Endometrium (tissue), 2 donors: ENCODE data around the gene SPINT1.
A peak's percentile ranks its signal among the peaks of the same experiment; 100 is the strongest.

Experiments
- FAIRE-seq: peaks from 2 replicates; lab custom pipeline; 2012; peaks lifted over from hg19 to GRCh38; lab: Jason Lieb, UNC
- donor health status: control.
- donor health status: control.

Gene SPINT1

DNA sequence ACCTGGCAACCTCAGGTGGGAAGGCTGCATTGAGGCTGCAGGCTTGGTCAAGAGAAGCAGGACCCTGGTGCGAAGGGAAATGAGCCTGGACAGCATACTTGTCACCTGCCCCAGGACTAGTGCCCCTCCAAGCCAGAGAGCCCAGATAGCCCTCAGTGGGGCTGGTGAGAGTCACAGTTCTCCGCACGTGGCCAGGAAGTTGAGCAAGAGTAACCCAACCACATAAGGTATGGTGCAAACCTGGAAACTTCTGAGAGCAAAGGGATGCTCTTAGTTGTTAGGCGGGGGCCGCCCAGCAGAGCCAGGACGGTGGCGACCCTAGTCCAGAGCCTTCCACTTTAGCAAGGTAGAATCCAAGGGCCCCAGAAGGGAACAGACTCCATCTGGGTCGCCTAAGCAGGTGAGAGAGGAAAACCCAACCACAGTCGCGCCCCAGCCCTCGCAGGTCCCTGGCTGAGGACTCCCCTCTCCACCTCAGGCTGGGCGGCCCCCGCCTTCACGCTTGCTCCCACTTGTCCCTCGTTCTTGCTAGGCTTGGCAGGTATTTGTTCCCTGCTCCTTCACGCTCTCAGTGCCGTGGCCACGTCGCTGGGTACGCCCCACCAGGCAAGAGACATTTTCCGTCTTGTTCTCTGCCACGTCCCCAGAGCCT lies 49.3 kb downstream of the SPINT1 start:
- FAIRE-seq = no peak

DNA sequence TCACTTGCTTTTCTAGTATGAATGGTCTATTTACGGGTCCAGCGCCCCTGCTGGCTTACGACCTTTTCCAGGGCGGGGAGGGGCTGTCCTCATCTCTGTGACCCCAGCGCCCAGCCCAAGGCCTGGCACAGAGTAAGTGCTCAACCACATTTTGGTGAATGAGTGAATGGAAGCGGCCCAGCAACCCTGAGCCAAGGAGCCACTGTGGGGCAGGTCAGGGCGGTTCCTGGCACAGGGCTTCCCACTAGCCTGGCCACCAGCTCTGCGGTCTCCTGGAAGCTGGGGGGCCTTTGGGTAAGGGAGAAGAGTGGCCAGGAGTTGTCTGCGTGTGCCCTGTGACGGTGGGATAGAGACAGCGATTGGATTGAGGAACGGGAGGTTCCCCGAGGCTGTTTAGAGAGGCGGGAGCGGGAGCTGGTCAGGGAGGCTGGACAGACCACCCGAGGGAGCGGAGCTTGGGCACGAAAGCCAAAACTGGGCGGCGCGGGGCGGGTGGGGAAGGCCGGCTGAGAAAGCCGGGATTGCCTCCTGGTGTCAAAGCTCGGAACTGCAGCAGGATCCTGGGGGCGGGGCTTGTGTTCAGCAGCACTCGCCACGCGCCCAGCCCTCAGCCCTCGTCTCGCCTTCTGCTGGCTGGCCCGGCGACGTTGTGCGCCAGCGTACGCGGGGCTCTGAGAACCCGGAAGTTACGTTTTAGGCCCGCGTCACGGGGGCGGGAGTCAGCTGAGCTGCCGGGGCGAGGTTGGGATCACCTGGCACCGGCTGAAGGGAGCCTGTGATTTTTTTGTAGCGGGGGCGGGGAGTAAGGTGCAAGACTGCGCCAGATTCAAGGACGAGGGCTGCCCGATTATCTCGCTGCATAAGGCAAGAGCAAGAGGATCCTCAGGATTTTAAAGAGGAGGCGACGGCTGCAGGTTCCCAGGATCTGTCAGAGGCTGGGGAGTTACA lies 50.2 kb downstream of the SPINT1 start, which contains the start of gene VPS18:
Gene VPS18, plus strand, starts transcription at position 718 of the 948 bp plus-strand sequence. CDS start 319 bp downstream, outside the sequence.
- peak; percentile 89 for FAIRE-seq

DNA sequence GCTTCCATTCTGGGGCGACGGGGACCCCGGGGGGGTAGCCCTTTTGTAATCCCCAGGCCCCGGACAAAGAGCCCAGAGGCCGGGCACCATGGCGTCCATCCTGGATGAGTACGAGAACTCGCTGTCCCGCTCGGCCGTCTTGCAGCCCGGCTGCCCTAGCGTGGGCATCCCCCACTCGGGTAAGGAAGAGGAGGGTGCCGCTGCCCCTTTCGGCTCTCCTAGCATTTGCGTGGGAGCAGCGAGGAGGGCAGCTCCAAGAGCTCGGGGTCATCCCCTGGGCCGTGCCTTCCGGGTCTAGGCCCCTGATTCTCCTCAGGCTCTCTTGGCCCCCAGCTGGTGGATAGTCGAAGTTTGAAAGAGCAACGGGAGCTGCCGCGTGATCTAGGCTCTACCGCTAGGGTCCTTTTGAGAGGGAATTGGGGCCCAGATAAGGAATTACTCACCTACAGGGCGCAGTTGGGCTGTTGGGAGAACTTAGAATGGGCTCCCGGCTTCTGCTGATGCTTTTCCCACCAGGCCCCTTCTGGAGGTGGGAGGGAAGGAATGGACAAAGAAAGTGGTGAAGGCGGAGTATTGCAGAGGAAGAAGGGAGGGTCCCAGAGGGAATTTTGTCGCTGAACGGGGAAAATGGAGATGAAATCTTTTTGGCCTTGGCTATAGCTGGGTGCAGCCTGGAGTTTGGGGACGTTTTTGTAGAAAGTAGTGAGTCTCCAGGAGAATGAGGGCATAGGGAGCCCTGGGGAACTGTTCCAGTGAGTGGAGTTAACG lies 51.0 kb downstream of the SPINT1 start:
- FAIRE-seq = no peak

DNA sequence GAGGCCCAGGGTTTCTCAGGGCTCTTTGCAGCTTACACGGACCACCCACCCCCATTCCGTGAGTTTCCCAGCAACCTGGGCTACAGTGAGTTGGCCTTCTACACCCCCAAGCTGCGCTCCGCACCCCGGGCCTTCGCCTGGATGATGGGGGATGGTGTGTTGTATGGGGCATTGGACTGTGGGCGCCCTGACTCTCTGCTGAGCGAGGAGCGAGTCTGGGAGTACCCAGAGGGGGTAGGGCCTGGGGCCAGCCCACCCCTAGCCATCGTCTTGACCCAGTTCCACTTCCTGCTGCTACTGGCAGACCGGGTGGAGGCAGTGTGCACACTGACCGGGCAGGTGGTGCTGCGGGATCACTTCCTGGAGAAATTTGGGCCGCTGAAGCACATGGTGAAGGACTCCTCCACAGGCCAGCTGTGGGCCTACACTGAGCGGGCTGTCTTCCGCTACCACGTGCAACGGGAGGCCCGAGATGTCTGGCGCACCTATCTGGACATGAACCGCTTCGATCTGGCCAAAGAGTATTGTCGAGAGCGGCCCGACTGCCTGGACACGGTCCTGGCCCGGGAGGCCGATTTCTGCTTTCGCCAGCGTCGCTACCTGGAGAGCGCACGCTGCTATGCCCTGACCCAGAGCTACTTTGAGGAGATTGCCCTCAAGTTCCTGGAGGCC lies 55.8 kb downstream of the SPINT1 start:
- FAIRE-seq = no peak

DNA sequence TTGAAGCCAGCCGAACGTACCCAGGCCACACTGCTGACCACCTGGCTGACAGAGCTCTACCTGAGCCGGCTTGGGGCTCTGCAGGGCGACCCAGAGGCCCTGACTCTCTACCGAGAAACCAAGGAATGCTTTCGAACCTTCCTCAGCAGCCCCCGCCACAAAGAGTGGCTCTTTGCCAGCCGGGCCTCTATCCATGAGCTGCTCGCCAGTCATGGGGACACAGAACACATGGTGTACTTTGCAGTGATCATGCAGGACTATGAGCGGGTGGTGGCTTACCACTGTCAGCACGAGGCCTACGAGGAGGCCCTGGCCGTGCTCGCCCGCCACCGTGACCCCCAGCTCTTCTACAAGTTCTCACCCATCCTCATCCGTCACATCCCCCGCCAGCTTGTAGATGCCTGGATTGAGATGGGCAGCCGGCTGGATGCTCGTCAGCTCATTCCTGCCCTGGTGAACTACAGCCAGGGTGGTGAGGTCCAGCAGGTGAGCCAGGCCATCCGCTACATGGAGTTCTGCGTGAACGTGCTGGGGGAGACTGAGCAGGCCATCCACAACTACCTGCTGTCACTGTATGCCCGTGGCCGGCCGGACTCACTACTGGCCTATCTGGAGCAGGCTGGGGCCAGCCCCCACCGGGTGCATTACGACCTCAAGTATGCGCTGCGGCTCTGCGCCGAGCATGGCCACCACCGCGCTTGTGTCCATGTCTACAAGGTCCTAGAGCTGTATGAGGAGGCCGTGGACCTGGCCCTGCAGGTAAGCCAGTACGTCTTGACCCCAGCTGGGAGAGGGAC lies 56.6 kb downstream of the SPINT1 start:
- FAIRE-seq = no peak

DNA sequence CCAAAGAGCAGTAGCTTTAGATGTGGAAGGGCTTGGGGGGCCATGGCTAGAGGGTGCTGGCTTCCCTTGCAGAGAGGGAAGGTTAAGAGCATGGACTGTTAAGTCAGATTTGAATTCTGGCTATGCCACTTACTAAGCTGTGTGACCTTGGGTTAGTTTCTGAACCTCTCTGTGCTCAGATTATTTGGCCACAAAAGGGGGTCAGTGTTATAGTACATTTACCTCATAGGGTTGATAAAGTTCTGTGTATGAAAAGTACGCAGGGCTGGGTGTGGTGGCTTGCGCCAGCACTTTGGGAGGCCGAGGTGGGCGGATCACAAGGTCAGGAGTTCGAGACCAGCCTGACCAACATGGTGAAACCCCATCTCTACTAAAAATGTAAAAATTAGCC lies 57.2 kb downstream of the SPINT1 start:
- no peak for FAIRE-seq

DNA sequence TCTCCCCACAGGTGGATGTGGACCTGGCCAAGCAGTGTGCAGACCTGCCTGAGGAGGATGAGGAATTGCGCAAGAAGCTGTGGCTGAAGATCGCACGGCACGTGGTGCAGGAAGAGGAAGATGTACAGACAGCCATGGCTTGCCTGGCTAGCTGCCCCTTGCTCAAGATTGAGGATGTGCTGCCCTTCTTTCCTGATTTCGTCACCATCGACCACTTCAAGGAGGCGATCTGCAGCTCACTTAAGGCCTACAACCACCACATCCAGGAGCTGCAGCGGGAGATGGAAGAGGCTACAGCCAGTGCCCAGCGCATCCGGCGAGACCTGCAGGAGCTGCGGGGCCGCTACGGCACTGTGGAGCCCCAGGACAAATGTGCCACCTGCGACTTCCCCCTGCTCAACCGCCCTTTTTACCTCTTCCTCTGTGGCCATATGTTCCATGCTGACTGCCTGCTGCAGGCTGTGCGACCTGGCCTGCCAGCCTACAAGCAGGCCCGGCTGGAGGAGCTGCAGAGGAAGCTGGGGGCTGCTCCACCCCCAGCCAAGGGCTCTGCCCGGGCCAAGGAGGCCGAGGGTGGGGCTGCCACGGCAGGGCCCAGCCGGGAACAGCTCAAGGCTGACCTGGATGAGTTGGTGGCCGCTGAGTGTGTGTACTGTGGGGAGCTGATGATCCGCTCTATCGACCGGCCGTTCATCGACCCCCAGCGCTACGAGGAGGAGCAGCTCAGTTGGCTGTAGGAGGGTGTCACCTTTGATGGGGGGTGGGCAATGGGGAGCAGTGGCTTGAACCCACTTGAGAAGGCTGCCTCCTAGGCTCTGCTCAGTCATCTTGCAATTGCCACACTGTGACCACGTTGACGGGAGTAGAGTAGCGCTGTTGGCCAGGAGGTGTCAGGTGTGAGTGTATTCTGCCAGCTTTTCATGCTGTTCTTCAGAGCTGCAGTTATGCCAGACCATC lies 59.0 kb downstream of the SPINT1 start:
- FAIRE-seq = no peak

DNA sequence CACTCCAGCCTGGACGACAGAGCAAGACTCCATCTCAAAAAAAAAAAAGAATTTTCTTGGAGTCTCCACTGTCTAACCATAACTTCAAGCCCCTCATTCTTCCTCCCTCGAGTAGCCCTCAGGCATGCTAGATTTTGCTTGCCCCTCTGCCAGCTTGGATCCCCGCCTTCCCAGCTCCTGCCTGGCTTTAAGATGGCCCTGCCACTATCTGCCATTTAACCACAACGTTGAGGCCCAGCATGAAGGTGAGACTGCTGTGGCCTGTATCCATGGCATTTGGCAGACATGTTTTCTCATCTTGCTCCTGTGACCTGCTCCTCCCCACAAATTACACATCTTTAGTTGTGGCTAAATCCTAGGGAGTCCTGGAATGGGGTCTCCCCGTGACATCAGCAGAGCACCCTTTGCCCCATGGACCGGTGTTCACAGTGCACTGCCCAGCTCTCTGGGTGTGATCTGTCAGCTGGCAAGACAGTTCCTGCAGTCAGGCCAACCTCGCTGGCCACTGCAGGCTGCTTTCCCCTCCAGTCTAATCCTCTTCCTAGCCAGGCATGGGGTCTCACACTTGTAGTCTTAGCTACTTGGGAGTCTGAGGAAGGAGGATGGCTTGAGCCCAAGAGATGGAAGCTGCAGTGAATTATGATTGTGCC lies 60.8 kb downstream of the SPINT1 start:
- no peak for FAIRE-seq

DNA sequence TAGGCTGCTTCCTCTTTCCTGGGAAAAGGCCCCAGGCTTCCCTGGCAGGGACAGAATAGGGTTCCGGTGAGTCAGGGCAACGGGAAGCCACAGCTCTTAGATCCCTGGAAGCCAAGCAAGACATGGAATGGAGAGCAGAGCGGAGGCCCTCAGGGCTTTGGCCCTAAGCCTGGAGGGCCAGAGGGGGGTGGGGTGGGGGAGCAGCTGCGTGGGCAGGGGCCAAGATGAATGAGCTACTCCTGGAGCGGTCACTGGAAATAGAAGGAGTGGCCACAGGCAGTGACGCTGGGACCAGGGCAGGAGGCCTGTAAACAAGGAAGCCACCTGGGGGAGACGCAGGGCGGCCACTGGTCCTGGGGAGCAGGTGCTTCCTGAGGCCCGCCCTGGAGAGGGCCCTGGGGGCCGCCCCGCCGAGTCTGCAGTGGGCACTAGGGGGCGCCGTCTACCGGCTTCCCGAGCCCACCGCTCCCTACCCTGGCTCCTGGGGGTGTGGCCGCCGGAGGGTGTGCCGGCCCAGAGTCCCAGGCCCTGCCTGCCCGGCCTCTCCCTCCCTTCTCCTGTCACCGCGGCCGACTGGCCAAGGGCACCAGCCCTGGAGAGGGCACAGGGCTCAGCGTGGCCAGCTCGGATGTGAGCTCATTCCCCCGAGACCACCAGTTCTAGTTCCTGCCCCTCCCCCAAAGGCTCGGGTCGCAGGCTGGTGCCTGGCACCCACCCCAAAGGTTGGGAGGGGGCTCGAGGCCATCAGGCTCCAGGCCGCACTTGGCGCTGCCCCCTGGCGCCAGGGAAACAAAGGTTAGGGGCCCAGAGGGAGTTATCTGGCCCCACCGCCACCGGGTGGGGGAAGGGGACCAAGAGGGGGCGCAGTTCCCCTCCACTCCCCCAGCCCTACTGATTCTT lies 62.5 kb downstream of the SPINT1 start:
- no peak for FAIRE-seq

DNA sequence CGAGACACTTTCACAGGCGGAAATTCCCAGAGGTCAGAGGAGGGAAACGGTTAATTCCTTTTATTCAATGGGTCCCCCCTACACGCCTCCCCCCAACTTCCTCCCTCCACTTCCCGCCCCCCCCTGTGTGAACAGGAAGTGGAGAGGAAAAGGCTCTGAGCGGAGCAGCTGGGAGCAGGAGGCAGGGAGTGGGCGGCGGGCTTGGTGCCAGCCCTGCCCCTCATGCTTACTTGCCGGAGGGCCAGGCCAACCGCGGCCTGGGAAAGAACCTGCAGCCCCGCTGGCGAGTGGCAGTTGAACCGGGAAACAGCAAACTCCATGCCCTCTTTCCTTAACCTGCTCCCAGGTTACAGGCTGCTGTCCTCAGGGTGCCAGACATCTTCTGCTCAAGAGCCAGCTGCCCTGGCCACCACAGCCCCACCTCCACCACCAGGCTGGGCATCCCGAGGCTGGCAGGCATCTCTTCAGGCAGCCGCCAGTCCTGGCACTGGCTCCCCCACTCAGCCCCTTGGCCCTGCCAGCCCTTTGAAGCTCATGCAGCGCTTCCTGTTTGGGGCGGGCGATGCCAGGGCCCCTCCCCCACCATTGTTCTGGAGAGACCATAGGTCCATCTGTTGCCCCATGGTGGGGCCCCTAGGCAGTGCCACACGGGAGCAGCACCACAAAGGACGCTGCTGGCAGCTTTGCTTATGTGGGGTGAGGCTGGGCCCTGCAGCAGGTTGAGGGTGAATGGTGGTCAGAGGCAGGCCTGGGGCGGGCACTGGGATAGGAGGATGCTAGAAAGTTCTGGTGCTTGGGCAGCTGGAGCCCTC lies 63.3 kb downstream of the SPINT1 start:
- FAIRE-seq = no peak
